Esophagus muscularis mucosa (tissue), 4 donors: ENCODE results near the gene MT1E. TPM values are rescaled to one million over a fixed set of nuclear protein-coding genes. Genes with fewer than 3 reads are reported as not detected.

Source experiments
- DNase-seq: peaks from one replicate; pipeline ENCODE4 v3.0.0-alpha.2; 2017; ENCODE audit errors: extremely low spot score
- H3K27ac ChIP-seq, 4 donors: fragments of 200-600 bp; sonication (generic); replicated peaks in 1 of 4; 1 replicate in 3 of 4; 2 replicates in 1 of 4; pipeline ENCODE4 v1.5.1; 2016 to 2019; ENCODE audit warnings: mild to moderate bottlenecking in 1 of 4
- H3K27me3 ChIP-seq, 4 donors: fragments of 200-600 bp; sonication (generic); one replicate each; pipeline versions ENCODE4 v1.5.1 to v1.6.0; 2016 to 2019
- H3K36me3 ChIP-seq, 4 donors: fragments of 200-600 bp; sonication (generic); one replicate each; pipeline ENCODE4 v1.5.1; 2016 to 2019
- H3K4me1 ChIP-seq, 4 donors: fragments of 200-600 bp; sonication (generic); one replicate each; pipeline ENCODE4 v1.5.1; 2016 to 2019
- H3K4me3 ChIP-seq, 4 donors: fragments of 200-600 bp; sonication (generic); 1 replicate in 2 of 4; 2 replicates in 2 of 4; pipeline ENCODE4 v1.5.1; 2016 to 2019; ENCODE audit warnings: mild to moderate bottlenecking in 4 of 4, moderate library complexity in 1 of 4
- H3K9me3 ChIP-seq, 4 donors: fragments of 200-600 bp; sonication (generic); 1 replicate in 3 of 4; 2 replicates in 1 of 4; pipeline ENCODE4 v1.5.1; 2016 to 2019
- EP300 ChIP-seq: sonication (generic); formaldehyde crosslinking; IDR thresholded peaks from one replicate; pipeline ENCODE4 v1.6.1; 2017; ENCODE audit warnings: antibody characterized with exemption
- POLR2A ChIP-seq: fragments of 450-650 bp; IDR thresholded peaks from one replicate; pipeline ENCODE4 v1.6.1; 2017; ENCODE audit warnings: antibody characterized with exemption, moderate library complexity, mild to moderate bottlenecking, low read depth
- POLR2AphosphoS5 ChIP-seq, 2 donors: sonication (generic); formaldehyde crosslinking; IDR thresholded peaks; one replicate each; pipeline ENCODE4 v1.6.1; 2017; ENCODE audit warnings: antibody characterized with exemption in 2 of 2
- WGBS: methylation state at CpG from one replicate; pipeline ENCODE4 v1.1.5; 2018; 5-methylcytosine and 5-hydroxymethylcytosine counted together
- intact Hi-C: fragments of 100-400 bp; cut with DNase I; formaldehyde crosslinking; loops from one replicate; pipeline ENCODE4 v1.15.1; 2023
- total RNA-seq, 4 donors: library from RNA; depleted of rRNA; stranded (reverse); fragments of >200 nt; gene quantifications; one replicate each; pipeline versions ENCODE4 v1.1.0 to v1.2.1, GENCODE V29; 2016
- TF ChIP-seq, protein P1 (sequence below), 3 experiments: fragments of 200-600 bp in 2 of 3; fragments of 450-650 bp in 1 of 3; sonication (generic) in 2 of 3; IDR thresholded peaks; one replicate each; pipeline ENCODE4 v1.5.1; 2017 to 2019; ENCODE audit warnings: antibody characterized with exemption in 3 of 3, mild to moderate bottlenecking in 2 of 3, moderate library complexity in 1 of 3

The MT1E gene
- total RNA-seq, 4 donors from 2014 or later = 57.7 to 428 (median 146) TPM

DNA sequence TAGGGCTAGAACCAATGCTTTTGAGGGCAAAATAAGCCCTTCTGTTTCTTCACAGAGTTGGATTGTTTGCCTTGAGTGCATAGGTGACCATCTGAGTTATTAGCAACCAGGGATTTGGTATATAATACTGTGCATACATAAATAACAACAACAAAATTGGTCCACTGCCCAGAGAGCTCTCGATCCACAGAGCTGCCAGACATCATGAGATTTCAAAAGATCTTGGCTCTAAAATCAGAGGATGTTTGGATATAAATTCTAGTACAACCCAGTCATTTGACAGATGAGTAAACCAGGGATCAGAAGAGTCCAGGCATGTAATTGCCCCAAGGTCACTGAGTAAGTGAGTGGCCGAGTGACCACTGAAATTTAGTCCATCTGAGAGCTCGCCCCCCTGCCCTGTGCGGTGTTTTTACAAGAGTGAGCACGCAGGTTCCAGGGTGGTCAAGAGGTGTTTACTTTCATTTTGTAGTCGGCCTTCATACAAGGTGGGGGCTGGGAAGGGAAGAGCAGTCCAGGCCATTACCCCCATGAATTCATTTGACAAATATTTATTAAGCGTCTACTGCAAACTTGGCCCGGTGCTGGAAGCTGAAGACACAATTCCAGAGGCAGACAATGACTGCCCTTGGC is 19.0 kb upstream of the MT1E start:
- TF ChIP-seq EP300 = no peak
- peak in 1 of 2 donors; percentile 25 for TF ChIP-seq POLR2AphosphoS5 (IDR thresholded peaks at IDR 0.05)
- intact Hi-C loops = no loop called here
- DNase-seq = no peak
- 38% methylated on average over 5 of the region's 8 CpGs for WGBS
- Histone ChIP-seq H3K27ac (peak overlapping the region; percentile 84 to 96 (median 92)), H3K4me1 (peaks cover 51 to 62% (median 55%) of the 10 kb centered on the region in 4 donors), H3K9me3 (no peaks in the 10 kb centered on the region), H3K36me3 (no peaks in the 10 kb centered on the region), H3K27me3 (no peaks in the 10 kb centered on the region), H3K4me3 (peak overlapping the region in 2 of 4 donors; percentile 4 to 22)

DNA sequence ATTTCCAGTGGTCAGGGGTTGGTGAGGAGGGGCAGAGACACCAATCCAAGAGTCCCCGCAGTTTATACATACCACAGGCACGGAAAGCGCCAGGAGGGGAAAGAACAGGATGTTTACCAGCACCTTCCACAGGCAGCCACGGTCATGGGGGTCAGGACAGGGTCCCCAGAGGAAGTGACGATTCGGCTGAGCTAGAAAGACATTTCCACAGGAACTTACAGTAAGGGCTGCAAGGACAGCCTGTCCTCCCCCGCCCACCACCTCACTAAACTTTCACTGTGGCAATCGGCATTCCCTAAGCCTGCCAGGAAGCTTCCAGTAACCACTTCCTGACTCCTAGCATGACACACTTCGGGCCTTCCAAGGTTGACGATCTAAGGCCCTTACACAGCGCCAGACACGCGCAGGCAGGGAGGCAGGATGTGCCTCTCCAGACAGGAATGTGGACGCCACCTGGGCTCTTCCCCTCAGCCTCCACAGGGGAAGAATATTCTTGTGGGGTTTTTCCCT is 18.4 kb upstream of the MT1E start:
- WGBS = 68% methylated on average over 6 of the region's 14 CpGs
- Histone ChIP-seq H3K36me3 (no peaks in the 10 kb centered on the region), H3K27me3 (no peaks in the 10 kb centered on the region), H3K4me1 (peaks cover 54 to 65% (median 59%) of the 10 kb centered on the region in 4 donors), H3K9me3 (no peaks in the 10 kb centered on the region), H3K4me3 (peak overlapping the region in 2 of 4 donors; percentile 22 to 62), H3K27ac (peak overlapping the region; percentile 84 to 96 (median 92))
- TF ChIP-seq, protein P1, sequence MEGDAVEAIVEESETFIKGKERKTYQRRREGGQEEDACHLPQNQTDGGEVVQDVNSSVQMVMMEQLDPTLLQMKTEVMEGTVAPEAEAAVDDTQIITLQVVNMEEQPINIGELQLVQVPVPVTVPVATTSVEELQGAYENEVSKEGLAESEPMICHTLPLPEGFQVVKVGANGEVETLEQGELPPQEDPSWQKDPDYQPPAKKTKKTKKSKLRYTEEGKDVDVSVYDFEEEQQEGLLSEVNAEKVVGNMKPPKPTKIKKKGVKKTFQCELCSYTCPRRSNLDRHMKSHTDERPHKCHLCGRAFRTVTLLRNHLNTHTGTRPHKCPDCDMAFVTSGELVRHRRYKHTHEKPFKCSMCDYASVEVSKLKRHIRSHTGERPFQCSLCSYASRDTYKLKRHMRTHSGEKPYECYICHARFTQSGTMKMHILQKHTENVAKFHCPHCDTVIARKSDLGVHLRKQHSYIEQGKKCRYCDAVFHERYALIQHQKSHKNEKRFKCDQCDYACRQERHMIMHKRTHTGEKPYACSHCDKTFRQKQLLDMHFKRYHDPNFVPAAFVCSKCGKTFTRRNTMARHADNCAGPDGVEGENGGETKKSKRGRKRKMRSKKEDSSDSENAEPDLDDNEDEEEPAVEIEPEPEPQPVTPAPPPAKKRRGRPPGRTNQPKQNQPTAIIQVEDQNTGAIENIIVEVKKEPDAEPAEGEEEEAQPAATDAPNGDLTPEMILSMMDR (IDR thresholded peaks at IDR 0.05) = no peak
- TF ChIP-seq EP300 = peak; percentile 99
- TF ChIP-seq POLR2A = no peak
- peak; percentile 89 to 94 for TF ChIP-seq POLR2AphosphoS5 (IDR thresholded peaks at IDR 0.05)
- intact Hi-C loops = no loop called here
- DNase-seq = peak; percentile 96

DNA sequence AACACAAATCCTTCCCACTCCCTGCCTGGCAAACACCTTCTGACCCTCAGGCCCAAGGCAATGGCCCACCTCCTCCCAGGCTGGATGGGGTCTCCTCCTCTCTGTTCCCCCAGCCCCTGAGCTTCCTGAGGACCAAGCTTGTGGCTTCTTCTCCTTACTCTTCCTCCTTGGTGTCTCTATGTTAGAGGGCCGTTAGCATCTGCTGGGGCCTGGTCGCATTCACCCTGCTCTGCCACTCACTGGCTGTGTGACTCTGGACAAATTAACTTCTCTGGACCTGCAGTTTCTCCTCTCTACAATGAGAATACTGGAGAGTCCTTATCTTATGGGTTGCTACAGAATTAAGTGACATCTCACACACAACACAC is 17.9 kb upstream of the MT1E start:
- 70% methylated on average over 2 of the region's 2 CpGs for WGBS
- DNase-seq = no peak
- Histone ChIP-seq H3K36me3 (no peaks in the 10 kb centered on the region), H3K27me3 (no peaks in the 10 kb centered on the region), H3K4me1 (peaks cover 54 to 65% (median 60%) of the 10 kb centered on the region in 4 donors), H3K4me3 (peak overlapping the region; percentile 56 to 67 (median 62)), H3K9me3 (no peaks in the 10 kb centered on the region), H3K27ac (peak overlapping the region; percentile 84 to 96 (median 92))
- no peak for TF ChIP-seq EP300
- intact Hi-C loops = loop anchor here (2.0 kb wide), 2 partner anchors 17 to 75 kb away; partner anchors contain the start of genes MT1E and MT1X

DNA sequence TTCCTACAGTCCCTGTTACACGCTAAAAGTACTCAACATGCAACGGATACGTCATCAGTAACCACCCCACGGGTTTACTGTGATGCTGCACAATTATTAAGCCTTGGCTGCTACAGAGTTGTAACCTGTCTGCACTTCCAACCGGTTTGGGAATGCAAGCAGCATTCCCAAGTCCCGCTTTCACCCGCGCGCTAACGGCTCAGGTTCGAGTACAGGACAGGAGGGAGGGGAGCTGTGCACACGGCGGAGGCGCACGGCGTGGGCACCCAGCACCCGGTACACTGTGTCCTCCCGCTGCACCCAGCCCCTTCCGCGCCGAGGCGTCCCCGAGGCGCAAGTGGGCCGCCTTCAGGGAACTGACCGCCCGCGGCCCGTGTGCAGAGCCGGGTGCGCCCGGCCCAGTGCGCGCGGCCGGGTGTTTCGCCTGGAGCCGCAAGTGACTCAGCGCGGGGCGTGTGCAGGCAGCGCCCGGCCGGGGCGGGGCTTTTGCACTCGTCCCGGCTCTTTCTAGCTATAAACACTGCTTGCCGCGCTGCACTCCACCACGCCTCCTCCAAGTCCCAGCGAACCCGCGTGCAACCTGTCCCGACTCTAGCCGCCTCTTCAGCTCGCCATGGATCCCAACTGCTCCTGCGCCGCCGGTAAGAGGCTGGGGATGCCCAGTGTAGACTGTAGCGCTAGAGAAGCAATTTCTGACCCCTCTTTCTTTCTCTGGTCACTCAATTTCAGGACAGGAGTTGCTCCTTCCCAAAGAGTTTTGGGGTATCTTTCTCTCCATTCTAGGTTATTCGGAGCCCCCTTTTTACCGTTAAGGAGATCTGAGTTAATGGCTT is 17.3 kb upstream of the MT1E start, which contains the start of gene MT2A:
TSS of gene MT2A (plus strand) at position 542 of the 833 bp plus-strand sequence. CDS start at position 614, 72 bp downstream.
- Histone ChIP-seq H3K9me3 (no peaks in the 10 kb centered on the region), H3K4me3 (peak within 1 kb of the TSS; percentile 56 to 67 (median 62)), H3K4me1 (peaks cover 54 to 65% (median 60%) of the 10 kb centered on the region in 4 donors), H3K27me3 (no peaks in the 10 kb centered on the region), H3K27ac (peak within 1 kb of the TSS; percentile 84 to 96 (median 92)), H3K36me3 (no peaks in the 10 kb centered on the region)
- peak; percentile 97 for TF ChIP-seq EP300
- peak; percentile 89 to 98 for TF ChIP-seq POLR2AphosphoS5 (IDR thresholded peaks at IDR 0.05)
- peak; percentile 90 for TF ChIP-seq POLR2A
- TF ChIP-seq, protein P1 (IDR thresholded peaks at IDR 0.05) = no peak
- 4% methylated on average over 18 of the region's 62 CpGs for WGBS
- DNase-seq = peak; percentile 98
- intact Hi-C loops = loop anchor here (2.0 kb wide), 2 partner anchors 17 to 75 kb away; partner anchors contain the start of genes MT1E and MT1X

DNA sequence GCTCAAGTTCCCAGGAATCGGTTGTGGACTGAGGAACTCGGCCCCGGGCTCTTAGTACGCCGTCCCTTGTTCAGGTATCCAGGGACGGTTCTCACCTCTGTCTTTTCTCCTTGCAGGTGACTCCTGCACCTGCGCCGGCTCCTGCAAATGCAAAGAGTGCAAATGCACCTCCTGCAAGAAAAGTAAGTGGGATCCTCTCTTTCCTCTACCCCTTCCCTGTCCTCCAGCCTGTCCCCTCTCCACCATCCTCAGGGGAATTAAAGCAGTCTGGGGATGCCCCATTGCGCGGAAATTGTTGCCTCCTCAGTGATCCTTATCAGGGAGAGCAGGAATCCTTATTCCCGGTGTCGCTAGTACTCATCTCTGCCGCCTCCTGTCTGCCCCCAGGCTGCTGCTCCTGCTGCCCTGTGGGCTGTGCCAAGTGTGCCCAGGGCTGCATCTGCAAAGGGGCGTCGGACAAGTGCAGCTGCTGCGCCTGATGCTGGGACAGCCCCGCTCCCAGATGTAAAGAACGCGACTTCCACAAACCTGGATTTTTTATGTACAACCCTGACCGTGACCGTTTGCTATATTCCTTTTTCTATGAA is 16.6 kb upstream of the MT1E start:
- no peak for TF ChIP-seq POLR2A
- no peak for TF ChIP-seq POLR2AphosphoS5 (IDR thresholded peaks at IDR 0.05)
- H3K27me3 ChIP-seq = no peaks in the 10 kb centered on the region
- no peak for DNase-seq
- WGBS = under 1% methylated on average over 21 of the region's 21 CpGs
- no peaks in the 10 kb centered on the region for H3K9me3 ChIP-seq
- no peaks in the 10 kb centered on the region for H3K36me3 ChIP-seq
- peak overlapping the region; percentile 84 to 96 (median 92) for H3K27ac ChIP-seq
- peaks cover 54 to 65% (median 60%) of the 10 kb centered on the region in 4 donors for H3K4me1 ChIP-seq
- intact Hi-C loops = loop anchor here (2.0 kb wide), 2 partner anchors 16 to 74 kb away; partner anchors contain the start of genes MT1E and MT1X
- H3K4me3 ChIP-seq = peak overlapping the region; percentile 56 to 67 (median 62)
